Smooth muscle cell (in vitro differentiated cells): ENCODE data around the gene WSB1. TPM values are rescaled to one million over a fixed set of nuclear protein-coding genes. Genes with fewer than 3 reads are reported as not detected.

Source experiments
- DNase-seq: peaks from one replicate; lab custom pipeline; 2025; ENCODE audit not compliant: unreplicated experiment; lab: John Stamatoyannopoulos, UW
- H2AFZ ChIP-seq: fragments of 200-600 bp; sonication (generic); 2 replicates; pipeline ENCODE4 v1.6.0; 2016; ENCODE audit warnings: antibody characterized with exemption, low read depth, mild to moderate bottlenecking
- H3F3A ChIP-seq: fragments of 200-600 bp; sonication (generic); 2 replicates; pipeline ENCODE4 v1.6.0; 2017; ENCODE audit warnings: antibody characterized with exemption, low read depth
- H3K27ac ChIP-seq: fragments of 200-600 bp; sonication (generic); 2 replicates; pipeline ENCODE4 v1.5.1; 2016; ENCODE audit warnings: low read depth, mild to moderate bottlenecking
- H3K27me3 ChIP-seq: fragments of 200-600 bp; sonication (generic); 2 replicates; pipeline ENCODE4 v1.6.1; 2016; ENCODE audit warnings: low read depth, mild to moderate bottlenecking
- H3K36me3 ChIP-seq: fragments of 200-600 bp; sonication (generic); 2 replicates; pipeline ENCODE4 v1.5.1; 2016; ENCODE audit warnings: low read depth
- H3K4me1 ChIP-seq: fragments of 200-600 bp; sonication (generic); 2 replicates; pipeline ENCODE4 v1.5.1; 2016; ENCODE audit warnings: low read depth
- H3K4me2 ChIP-seq: fragments of 200-600 bp; sonication (generic); 2 replicates; pipeline ENCODE4 v1.6.0; 2016; ENCODE audit warnings: mild to moderate bottlenecking
- H3K4me3 ChIP-seq: fragments of 200-600 bp; sonication (generic); 2 replicates; pipeline ENCODE4 v1.5.1; 2016; ENCODE audit warnings: mild to moderate bottlenecking
- H3K79me2 ChIP-seq: fragments of 200-600 bp; sonication (generic); 2 replicates; pipeline ENCODE4 v1.6.0; 2016; ENCODE audit warnings: low read depth, mild to moderate bottlenecking
- H3K9ac ChIP-seq: fragments of 200-600 bp; sonication (generic); 2 replicates; pipeline ENCODE4 v1.6.0; 2016; ENCODE audit warnings: low read depth
- H3K9me3 ChIP-seq: fragments of 200-600 bp; sonication (generic); replicated peaks from 2 replicates; pipeline ENCODE4 v1.5.1; 2016; ENCODE audit warnings: low read depth
- H4K20me1 ChIP-seq: fragments of 200-600 bp; sonication (generic); 2 replicates; pipeline ENCODE4 v1.6.0; 2016; ENCODE audit warnings: low read depth
- CTCF ChIP-seq: fragments of 200-600 bp; sonication (generic); IDR thresholded peaks from 2 replicates; pipeline ENCODE4 v1.5.1; 2017; ENCODE audit warnings: borderline replicate concordance, mild to moderate bottlenecking, antibody characterized with exemption; ENCODE audit not compliant: insufficient read depth, poor library complexity, severe bottlenecking
- WGBS: methylation state at CpG from one replicate; pipeline ENCODE4 v1.1.7; 2016; ENCODE audit warnings: low lambda C conversion rate; 5-methylcytosine and 5-hydroxymethylcytosine counted together
- polyA plus RNA-seq: library from polyadenylated mRNA; unstranded; fragments of >200 nt; fragmentation: Nextera tagmentation; extraction: Ambion mirVana; gene quantifications from 2 replicates; pipeline ENCODE4 v1.2.1, GENCODE V29; 2016
- total RNA-seq: library from RNA; depleted of rRNA; stranded (reverse); fragments of >200 nt; gene quantifications from 2 replicates; pipeline ENCODE4 v1.2.3, GENCODE V29; 2014

Gene WSB1
- total and polyA plus RNA-seq, 2 experiments from 2014 or later: 156 to 256 TPM

GRCh38 chr17:27346228-27346899 is 52.5 kb downstream of the WSB1 start:
- Histone ChIP-seq H3K9ac (no peak overlapping the region), H3K4me1 (no peaks in the 10 kb centered on the region), H3K79me2 (no peaks in the 10 kb centered on the region), H4K20me1 (no peaks in the 10 kb centered on the region), H3K36me3 (no peaks in the 10 kb centered on the region), H2AFZ (no peak overlapping the region), H3K4me3 (no peak overlapping the region), H3K27me3 (no peaks in the 10 kb centered on the region), H3K9me3 (no peaks in the 10 kb centered on the region), H3F3A (peaks cover 28% of the 10 kb centered on the region), H3K27ac (peak overlapping the region; percentile 74), H3K4me2 (no peak overlapping the region)
- 85% methylated on average over 8 of the region's 8 CpGs for WGBS
- TF ChIP-seq CTCF: no peak
- DNase-seq: no peak

GRCh38 chr17:27348196-27348595 is 54.3 kb downstream of the WSB1 start:
- Histone ChIP-seq H3K4me1 (peaks cover 4% of the 10 kb centered on the region), H3K9ac (no peak overlapping the region), H3K27ac (peak overlapping the region; percentile 92), H3K36me3 (no peaks in the 10 kb centered on the region), H3K4me3 (peak overlapping the region; percentile 53), H2AFZ (no peak overlapping the region), H3F3A (peaks cover 46% of the 10 kb centered on the region), H4K20me1 (no peaks in the 10 kb centered on the region), H3K9me3 (no peaks in the 10 kb centered on the region), H3K4me2 (peak overlapping the region; percentile 90), H3K27me3 (no peaks in the 10 kb centered on the region), H3K79me2 (no peaks in the 10 kb centered on the region)
- no peak for TF ChIP-seq CTCF
- 93% methylated on average over 2 of the region's 2 CpGs for WGBS
- no peak for DNase-seq

- peak overlapping the region; percentile 53 for H3K4me3 ChIP-seq
- WGBS: 12% methylated on average over 17 of the region's 34 CpGs
- no peaks in the 10 kb centered on the region for H3K9me3 ChIP-seq
- H3K79me2 ChIP-seq: no peaks in the 10 kb centered on the region
- DNase-seq: peak; percentile 49
- H3K9ac ChIP-seq: peak overlapping the region; percentile 81
- H3K27me3 ChIP-seq: no peaks in the 10 kb centered on the region
- H2AFZ ChIP-seq: peak overlapping the region; percentile 67
- H3K36me3 ChIP-seq: no peaks in the 10 kb centered on the region
- peak overlapping the region; percentile 90 for H3K4me2 ChIP-seq
- TF ChIP-seq CTCF: no peak
- H3F3A ChIP-seq: peaks cover 47% of the 10 kb centered on the region
- H4K20me1 ChIP-seq: no peaks in the 10 kb centered on the region
- peaks cover 5% of the 10 kb centered on the region for H3K4me1 ChIP-seq
- peak overlapping the region; percentile 92 for H3K27ac ChIP-seq
Observed at GRCh38 chr17:27349540-27350021, 55.7 kb downstream of the WSB1 start.

GRCh38 chr17:27351759-27352158 is 57.8 kb downstream of the WSB1 start:
- TF ChIP-seq CTCF: no peak
- WGBS: 93% methylated on average over 2 of the region's 2 CpGs
- Histone ChIP-seq H3K36me3 (no peaks in the 10 kb centered on the region), H3F3A (peaks cover 47% of the 10 kb centered on the region), H4K20me1 (no peaks in the 10 kb centered on the region), H3K79me2 (no peaks in the 10 kb centered on the region), H3K27ac (peak overlapping the region; percentile 94), H3K9ac (no peak overlapping the region), H3K9me3 (no peaks in the 10 kb centered on the region), H2AFZ (no peak overlapping the region), H3K4me3 (no peak overlapping the region), H3K27me3 (no peaks in the 10 kb centered on the region), H3K4me1 (peaks cover 5% of the 10 kb centered on the region), H3K4me2 (no peak overlapping the region)
- DNase-seq: no peak
